ENCODE results near the gene AP1B1.

AP1B1 gene

GRCh38 chr22:29330291-29330690, 58.1 kb downstream of the AP1B1 start:
- DNase-seq = no peak

- no peak for DNase-seq
These were observed 58.8 kb downstream of the AP1B1 start for GRCh38 chr22:29329581-29329980.

- no peak for DNase-seq
These were observed 59.5 kb downstream of the AP1B1 start for GRCh38 chr22:29328566-29329500.

- DNase-seq = no peak
These were observed 60.3 kb downstream of the AP1B1 start for GRCh38 chr22:29328055-29328454.

GRCh38 chr22:29327089-29327764, 61.1 kb downstream of the AP1B1 start:
- DNase-seq = no peak

- no peak for DNase-seq
These were observed 61.9 kb downstream of the AP1B1 start for GRCh38 chr22:29326481-29326880.

- no peak for DNase-seq
These were observed 62.5 kb downstream of the AP1B1 start for GRCh38 chr22:29325785-29326315.

- no peak for DNase-seq
These were observed 63.0 kb downstream of the AP1B1 start for GRCh38 chr22:29325356-29325755.

- no peak for DNase-seq
These were observed 64.7 kb downstream of the AP1B1 start for GRCh38 chr22:29323641-29324040.

- DNase-seq = no peak
These were observed 67.8 kb downstream of the AP1B1 start for GRCh38 chr22:29320546-29320945.

GRCh38 chr22:29319072-29319471, 69.3 kb downstream of the AP1B1 start:
- no peak for DNase-seq

GRCh38 chr22:29317827-29318454, 70.4 kb downstream of the AP1B1 start:
- no peak for DNase-seq

GRCh38 chr22:29316141-29316828, 72.1 kb downstream of the AP1B1 start:
- no peak for DNase-seq

- no peak for DNase-seq
These were observed 72.9 kb downstream of the AP1B1 start, which contains the start of gene RASL10A for GRCh38 chr22:29315286-29316140. Gene RASL10A (minus strand): TSS chr22:29315697. CDS start chr22:29315246, 451 bp downstream.

GRCh38 chr22:29314537-29315285, 73.7 kb downstream of the AP1B1 start:
- no peak for DNase-seq

GRCh38 chr22:29313576-29314466, 74.5 kb downstream of the AP1B1 start:
- DNase-seq = no peak

GRCh38 chr22:29313126-29313575, 75.2 kb downstream of the AP1B1 start:
- DNase-seq = no peak

- no peak for DNase-seq
These were observed 75.9 kb downstream of the AP1B1 start for GRCh38 chr22:29312218-29313125.
